Gastrocnemius medialis (tissue), 4 donors: Measurements from ENCODE around the gene TTLL8. TPM values are rescaled to one million over a fixed set of nuclear protein-coding genes. Genes with fewer than 3 reads are reported as not detected.

Experiments used
- ATAC-seq, 2 donors: fragments of 150-250 bp; one replicate each; pipeline ENCODE4 v1.9.1; 2016
- DNase-seq, 2 donors: peaks; one replicate each; pipeline ENCODE4 v3.0.0-alpha.2; 2019
- H3K27ac ChIP-seq, 4 donors: fragments of 200-600 bp; sonication (generic); 1 replicate in 1 of 4; 2 replicates in 3 of 4; pipeline ENCODE4 v1.5.1; 2016 to 2018; ENCODE audit warnings: mild to moderate bottlenecking in 2 of 4, moderate library complexity in 1 of 4
- H3K27me3 ChIP-seq, 3 donors: fragments of 200-600 bp; sonication (generic) in 2 of 3; 1 replicate in 1 of 3; 2 replicates in 2 of 3; pipeline versions ENCODE4 v1.5.1 to v1.6.0; 2016 to 2019; ENCODE audit warnings: mild to moderate bottlenecking in 1 of 3, moderate library complexity in 1 of 3
- H3K36me3 ChIP-seq, 2 donors: fragments of 200-600 bp; sonication (generic) in 1 of 2; one replicate each; pipeline ENCODE4 v1.5.1; 2017 to 2018
- H3K4me1 ChIP-seq, 2 donors: fragments of 200-600 bp; sonication (generic) in 1 of 2; one replicate each; pipeline ENCODE4 v1.5.1; 2016 to 2017; ENCODE audit warnings: mild to moderate bottlenecking in 2 of 2
- H3K4me3 ChIP-seq, 4 donors: fragments of 200-600 bp; sonication (generic) in 3 of 4; 1 replicate in 1 of 4; 2 replicates in 3 of 4; pipeline ENCODE4 v1.5.1; 2016 to 2019; ENCODE audit warnings: mild to moderate bottlenecking in 2 of 4
- H3K9me3 ChIP-seq, 3 donors: fragments of 200-600 bp; sonication (generic) in 2 of 3; 1 replicate in 1 of 3; 2 replicates in 2 of 3; pipeline ENCODE4 v1.5.1; 2016 to 2019
- CTCF ChIP-seq, 5 experiments: fragments of 450-650 bp in 3 of 5; fragments of 200-600 bp in 2 of 5; sonication (generic) in 2 of 5; IDR thresholded peaks in 4 of 5; conservative IDR thresholded peaks in 1 of 5; 1 replicate in 4 of 5; 2 replicates in 1 of 5; pipeline ENCODE4 v1.5.1; 2016 to 2019; ENCODE audit warnings: antibody characterized with exemption in 5 of 5, mild to moderate bottlenecking in 3 of 5, moderate library complexity in 3 of 5
- POLR2A ChIP-seq, 2 donors: fragments of 450-650 bp; IDR thresholded peaks; one replicate each; pipeline ENCODE4 v1.6.1; 2017; ENCODE audit warnings: antibody characterized with exemption in 2 of 2, mild to moderate bottlenecking in 2 of 2, moderate library complexity in 2 of 2
- in situ Hi-C, 4 donors: fragments of 200-750 bp; cut with MboI; loops; one replicate each; pipeline versions ENCODE4 v1.15.0 to v1.8.0; 2017; ENCODE audit warnings: low sequenced_read_pairs in 4 of 4
- intact Hi-C: fragments of 100-400 bp; cut with DNase I; formaldehyde crosslinking; loops from one replicate; pipeline ENCODE4 v1.15.1; 2023; ENCODE audit warnings: low total_unique reads
- total RNA-seq, 4 donors: library from RNA; depleted of rRNA; stranded (reverse); fragments of >200 nt; gene quantifications; one replicate each; pipeline versions ENCODE4 v1.1.0 to v1.2.3, GENCODE V29; 2016

TTLL8 gene
- total RNA-seq, 4 donors from 2014 or later: not detected

GRCh38 chr22:50060441-50061140 is 2.5 kb upstream of the TTLL8 start:
- H3K27me3 ChIP-seq: peaks cover 30 to 48% (median 43%) of the 10 kb centered on the region in 3 donors
- ATAC-seq: no peak
- TF ChIP-seq POLR2A (IDR thresholded peaks at IDR 0.05): no peak
- TF ChIP-seq CTCF (IDR thresholded peaks at IDR 0.05 in 4 of 5, conservative IDR thresholded peaks at IDR 0.05 in 1 of 5): no peak
- no peaks in the 10 kb centered on the region for H3K36me3 ChIP-seq
- in situ Hi-C loops (no loop called here), intact Hi-C loops (no loop called here)
- H3K4me3 ChIP-seq: no peak overlapping the region
- H3K9me3 ChIP-seq: no peaks in the 10 kb centered on the region
- no peak for DNase-seq
- H3K27ac ChIP-seq: no peak overlapping the region
- no peaks in the 10 kb centered on the region for H3K4me1 ChIP-seq

- TF ChIP-seq POLR2A (IDR thresholded peaks at IDR 0.05): no peak
- TF ChIP-seq CTCF (IDR thresholded peaks at IDR 0.05 in 4 of 5, conservative IDR thresholded peaks at IDR 0.05 in 1 of 5): no peak
- H3K27ac ChIP-seq: no peak overlapping the region
These were observed 1.8 kb upstream of the TTLL8 start for GRCh38 chr22:50059881-50060262.

GRCh38 chr22:50058906-50059880 is 1.1 kb upstream of the TTLL8 start:
- TF ChIP-seq POLR2A (IDR thresholded peaks at IDR 0.05): no peak
- no peak for TF ChIP-seq CTCF (IDR thresholded peaks at IDR 0.05 in 4 of 5, conservative IDR thresholded peaks at IDR 0.05 in 1 of 5)
- no peaks in the 10 kb centered on the region for H3K9me3 ChIP-seq
- no peak overlapping the region for H3K4me3 ChIP-seq
- no peaks in the 10 kb centered on the region for H3K36me3 ChIP-seq
- intact Hi-C loops (no loop called here), in situ Hi-C loops (no loop called here)
- H3K27me3 ChIP-seq: peaks cover 28 to 40% (median 38%) of the 10 kb centered on the region in 3 donors
- DNase-seq (no peak), ATAC-seq (no peak)
- no peaks in the 10 kb centered on the region for H3K4me1 ChIP-seq
- no peak overlapping the region for H3K27ac ChIP-seq

More at GRCh38 chr22:50059881-50060262, 1.8 kb upstream of the TTLL8 start:
- in situ Hi-C loops (no loop called here), intact Hi-C loops (no loop called here)
- Histone ChIP-seq H3K9me3 (no peaks in the 10 kb centered on the region), H3K36me3 (no peaks in the 10 kb centered on the region), H3K4me1 (no peaks in the 10 kb centered on the region), H3K4me3 (no peak overlapping the region), H3K27me3 (peaks cover 30 to 43% (median 42%) of the 10 kb centered on the region in 3 donors)
- ATAC-seq (no peak), DNase-seq (no peak)

GRCh38 chr22:50057278-50058060 is 629 bp downstream of the TTLL8 start:
- Histone ChIP-seq H3K27me3 (peaks cover 28 to 34% (median 33%) of the 10 kb centered on the region in 3 donors), H3K4me1 (no peaks in the 10 kb centered on the region), H3K27ac (no peak overlapping the region), H3K9me3 (no peaks in the 10 kb centered on the region), H3K4me3 (no peak overlapping the region), H3K36me3 (no peaks in the 10 kb centered on the region)
- no peak for TF ChIP-seq POLR2A (IDR thresholded peaks at IDR 0.05)
- no peak for TF ChIP-seq CTCF (IDR thresholded peaks at IDR 0.05 in 4 of 5, conservative IDR thresholded peaks at IDR 0.05 in 1 of 5)
- DNase-seq: no peak
- intact Hi-C loops: no loop called here
- in situ Hi-C loops: no loop called here
- ATAC-seq: no peak
